Suprapubic skin (tissue), 4 donors: ENCODE results near the gene STH. TPM values are rescaled to one million over a fixed set of nuclear protein-coding genes. Genes with fewer than 3 reads are reported as not detected.

ENCODE experiments used
- DNase-seq, 2 donors: peaks; one replicate each; pipeline ENCODE4 v3.0.0-alpha.2; 2019; ENCODE audit warnings: low spot score in 2 of 2
- H3K27ac ChIP-seq: fragments of 200-600 bp; sonication (generic); one replicate; pipeline ENCODE4 v1.5.1; 2019
- H3K27me3 ChIP-seq: fragments of 200-600 bp; sonication (generic); one replicate; pipeline ENCODE4 v1.5.1; 2019
- H3K36me3 ChIP-seq: fragments of 200-600 bp; sonication (generic); one replicate; pipeline ENCODE4 v1.5.1; 2019
- H3K4me1 ChIP-seq: fragments of 200-600 bp; sonication (generic); one replicate; pipeline ENCODE4 v1.5.1; 2019
- H3K4me3 ChIP-seq: fragments of 200-600 bp; sonication (generic); one replicate; pipeline ENCODE4 v1.5.1; 2019; ENCODE audit warnings: mild to moderate bottlenecking
- H3K9me3 ChIP-seq: fragments of 200-600 bp; sonication (generic); one replicate; pipeline ENCODE4 v1.5.1; 2019
- EP300 ChIP-seq: sonication (generic); formaldehyde crosslinking; IDR thresholded peaks from one replicate; pipeline ENCODE4 v1.6.1; 2017; ENCODE audit warnings: antibody characterized with exemption
- POLR2A ChIP-seq, 2 donors: fragments of 450-650 bp; IDR thresholded peaks; one replicate each; pipeline ENCODE4 v1.6.1; 2017; ENCODE audit warnings: antibody characterized with exemption in 2 of 2, mild to moderate bottlenecking in 2 of 2, moderate library complexity in 2 of 2
- POLR2AphosphoS5 ChIP-seq, 3 donors: sonication (generic); formaldehyde crosslinking; IDR thresholded peaks; one replicate each; pipeline ENCODE4 v1.6.1; 2017; ENCODE audit warnings: antibody characterized with exemption in 3 of 3
- WGBS: methylation state at CpG from one replicate; pipeline ENCODE4 v1.1.5; 2018; 5-methylcytosine and 5-hydroxymethylcytosine counted together
- total RNA-seq, 4 donors: library from RNA; depleted of rRNA; stranded (reverse); fragments of >200 nt; gene quantifications; one replicate each; pipeline ENCODE4 v1.1.0, GENCODE V29; 2016
- TF ChIP-seq, protein P1 (sequence below), 2 donors: fragments of 200-600 bp in 1 of 2; fragments of 450-650 bp in 1 of 2; sonication (generic) in 1 of 2; IDR thresholded peaks; one replicate each; pipeline ENCODE4 v1.5.1; 2016 to 2019; ENCODE audit warnings: antibody characterized with exemption in 2 of 2, mild to moderate bottlenecking in 1 of 2, moderate library complexity in 1 of 2

STH gene
- total RNA-seq, 4 donors from 2014 or later, result not detected

DNA sequence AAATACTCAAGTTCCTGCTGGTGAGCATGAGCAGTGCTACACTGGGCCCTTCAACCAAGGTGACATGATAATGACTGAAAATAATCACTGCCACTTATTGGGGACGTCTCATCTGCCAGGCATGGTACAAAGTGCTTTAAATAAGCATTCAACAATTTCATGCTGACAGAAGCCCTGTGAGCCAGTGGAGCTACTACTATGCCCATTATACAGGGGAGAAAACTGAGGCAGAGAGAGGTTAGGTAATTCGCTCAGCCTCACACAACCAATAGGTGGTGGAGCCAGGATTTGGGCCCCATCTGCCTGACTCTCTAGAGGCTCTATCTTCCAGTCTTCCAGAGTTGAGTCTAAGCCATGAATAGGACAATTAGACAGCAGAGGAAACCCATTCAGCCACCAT lies 30.3 kb upstream of the STH start:
- DNase-seq, result no peak

DNA sequence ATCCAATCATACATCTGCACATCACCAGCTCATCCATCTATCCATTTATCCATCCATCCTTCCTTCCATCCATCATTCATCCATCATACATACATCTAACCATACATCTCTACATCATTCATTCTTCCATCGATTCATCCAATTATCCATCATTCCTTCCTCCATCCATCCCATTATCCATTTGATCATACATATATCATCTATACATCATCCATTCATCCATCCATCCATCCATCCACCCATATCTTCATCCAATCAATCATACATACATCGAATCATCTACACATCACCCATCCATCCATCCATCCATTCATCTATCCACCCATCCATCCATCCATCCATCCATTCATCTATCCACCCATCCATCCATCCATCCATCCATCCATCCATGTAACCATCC lies 29.3 kb upstream of the STH start:
- H3K36me3 ChIP-seq, result no peaks in the 10 kb centered on the region
- DNase-seq, result no peak
- no peaks in the 10 kb centered on the region for H3K9me3 ChIP-seq
- TF ChIP-seq POLR2A (IDR thresholded peaks at IDR 0.05), result no peak
- no peak for TF ChIP-seq EP300
- TF ChIP-seq, protein P1, sequence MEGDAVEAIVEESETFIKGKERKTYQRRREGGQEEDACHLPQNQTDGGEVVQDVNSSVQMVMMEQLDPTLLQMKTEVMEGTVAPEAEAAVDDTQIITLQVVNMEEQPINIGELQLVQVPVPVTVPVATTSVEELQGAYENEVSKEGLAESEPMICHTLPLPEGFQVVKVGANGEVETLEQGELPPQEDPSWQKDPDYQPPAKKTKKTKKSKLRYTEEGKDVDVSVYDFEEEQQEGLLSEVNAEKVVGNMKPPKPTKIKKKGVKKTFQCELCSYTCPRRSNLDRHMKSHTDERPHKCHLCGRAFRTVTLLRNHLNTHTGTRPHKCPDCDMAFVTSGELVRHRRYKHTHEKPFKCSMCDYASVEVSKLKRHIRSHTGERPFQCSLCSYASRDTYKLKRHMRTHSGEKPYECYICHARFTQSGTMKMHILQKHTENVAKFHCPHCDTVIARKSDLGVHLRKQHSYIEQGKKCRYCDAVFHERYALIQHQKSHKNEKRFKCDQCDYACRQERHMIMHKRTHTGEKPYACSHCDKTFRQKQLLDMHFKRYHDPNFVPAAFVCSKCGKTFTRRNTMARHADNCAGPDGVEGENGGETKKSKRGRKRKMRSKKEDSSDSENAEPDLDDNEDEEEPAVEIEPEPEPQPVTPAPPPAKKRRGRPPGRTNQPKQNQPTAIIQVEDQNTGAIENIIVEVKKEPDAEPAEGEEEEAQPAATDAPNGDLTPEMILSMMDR (IDR thresholded peaks at IDR 0.05), result no peak
- TF ChIP-seq POLR2AphosphoS5 (IDR thresholded peaks at IDR 0.05), result no peak
- H3K27ac ChIP-seq, result no peak overlapping the region
- 93% methylated on average over 2 of the region's 2 CpGs for WGBS
- no peaks in the 10 kb centered on the region for H3K27me3 ChIP-seq
- no peak overlapping the region for H3K4me3 ChIP-seq
- peaks cover 34% of the 10 kb centered on the region for H3K4me1 ChIP-seq

More for the DNA sequence above, 30.3 kb upstream of the STH start:
- Histone ChIP-seq H3K4me1 (peaks cover 27% of the 10 kb centered on the region), H3K9me3 (no peaks in the 10 kb centered on the region), H3K27me3 (no peaks in the 10 kb centered on the region), H3K27ac (no peak overlapping the region), H3K36me3 (no peaks in the 10 kb centered on the region), H3K4me3 (no peak overlapping the region)
- TF ChIP-seq POLR2AphosphoS5 (IDR thresholded peaks at IDR 0.05) (no peak), EP300 (no peak), POLR2A (IDR thresholded peaks at IDR 0.05) (no peak)
- TF ChIP-seq, protein P1 (IDR thresholded peaks at IDR 0.05), result no peak
- 91% methylated on average over 2 of the region's 2 CpGs for WGBS

DNA sequence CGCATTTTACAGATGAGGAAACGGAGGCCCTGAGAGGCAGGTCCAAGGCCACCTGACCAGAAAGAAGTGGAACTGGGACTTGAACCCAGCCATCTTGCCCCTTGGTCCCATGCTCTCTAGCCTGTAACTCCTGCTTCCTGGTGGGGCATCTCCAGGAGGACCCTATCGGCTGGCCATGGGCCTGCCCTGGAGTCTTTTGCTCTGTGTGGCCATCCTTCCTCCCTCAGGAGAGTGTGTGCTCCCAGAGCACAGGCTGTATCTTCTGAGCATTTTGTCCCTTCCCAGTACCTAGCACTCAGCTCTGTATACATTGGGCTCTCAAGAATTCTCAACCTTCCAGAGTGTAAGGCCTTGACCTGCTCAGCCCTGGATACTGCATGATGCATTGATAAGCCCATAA lies 28.4 kb upstream of the STH start:
- WGBS, result 100% methylated on average over 2 of the region's 3 CpGs
- Histone ChIP-seq H3K4me1 (peaks cover 34% of the 10 kb centered on the region), H3K4me3 (no peak overlapping the region), H3K27me3 (no peaks in the 10 kb centered on the region), H3K27ac (no peak overlapping the region), H3K9me3 (no peaks in the 10 kb centered on the region), H3K36me3 (no peaks in the 10 kb centered on the region)
- TF ChIP-seq POLR2AphosphoS5 (IDR thresholded peaks at IDR 0.05) (no peak), EP300 (no peak), POLR2A (IDR thresholded peaks at IDR 0.05) (no peak)
- TF ChIP-seq, protein P1 (IDR thresholded peaks at IDR 0.05), result no peak
- no peak for DNase-seq

DNA sequence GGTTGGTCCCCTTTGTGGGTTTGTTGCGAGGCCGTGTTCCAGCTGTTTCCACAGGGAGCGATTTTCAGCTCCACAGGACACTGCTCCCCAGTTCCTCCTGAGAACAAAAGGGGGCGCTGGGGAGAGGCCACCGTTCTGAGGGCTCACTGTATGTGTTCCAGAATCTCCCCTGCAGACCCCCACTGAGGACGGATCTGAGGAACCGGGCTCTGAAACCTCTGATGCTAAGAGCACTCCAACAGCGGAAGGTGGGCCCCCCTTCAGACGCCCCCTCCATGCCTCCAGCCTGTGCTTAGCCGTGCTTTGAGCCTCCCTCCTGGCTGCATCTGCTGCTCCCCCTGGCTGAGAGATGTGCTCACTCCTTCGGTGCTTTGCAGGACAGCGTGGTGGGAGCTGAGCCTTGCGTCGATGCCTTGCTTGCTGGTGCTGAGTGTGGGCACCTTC lies 27.3 kb upstream of the STH start:
- H3K4me3 ChIP-seq, result no peak overlapping the region
- no peaks in the 10 kb centered on the region for H3K9me3 ChIP-seq
- H3K36me3 ChIP-seq, result no peaks in the 10 kb centered on the region
- H3K27me3 ChIP-seq, result no peaks in the 10 kb centered on the region
- DNase-seq, result no peak
- peaks cover 30% of the 10 kb centered on the region for H3K4me1 ChIP-seq
- 58% methylated on average over 8 of the region's 14 CpGs for WGBS
- TF ChIP-seq, protein P1 (IDR thresholded peaks at IDR 0.05), result no peak
- TF ChIP-seq EP300 (no peak), POLR2A (IDR thresholded peaks at IDR 0.05) (no peak), POLR2AphosphoS5 (IDR thresholded peaks at IDR 0.05) (no peak)
- H3K27ac ChIP-seq, result peak overlapping the region; percentile 86

DNA sequence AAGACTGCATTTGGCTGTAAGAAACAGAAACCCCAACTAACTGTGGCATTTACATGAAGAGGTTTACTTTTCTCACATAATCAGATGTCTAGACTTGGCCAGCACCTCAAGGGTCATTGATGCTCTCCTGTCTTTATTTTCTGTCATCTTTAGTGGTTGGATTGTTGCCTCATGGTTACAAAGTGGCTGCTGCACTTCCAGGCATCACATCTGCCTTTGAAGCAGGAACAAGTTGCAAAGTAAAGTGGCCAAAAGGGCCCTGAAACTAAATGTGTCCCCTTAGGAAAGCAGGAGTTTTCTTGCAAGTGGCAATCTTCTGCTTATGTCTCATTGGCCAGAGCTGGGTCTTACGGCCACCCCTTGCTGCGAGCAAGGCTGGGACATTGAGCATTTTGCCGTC lies 26.5 kb upstream of the STH start:
- no peaks in the 10 kb centered on the region for H3K36me3 ChIP-seq
- no peak for DNase-seq
- H3K4me1 ChIP-seq, result peaks cover 24% of the 10 kb centered on the region
- 87% methylated on average over 3 of the region's 3 CpGs for WGBS
- no peak overlapping the region for H3K4me3 ChIP-seq
- H3K9me3 ChIP-seq, result no peaks in the 10 kb centered on the region
- H3K27me3 ChIP-seq, result no peaks in the 10 kb centered on the region
- TF ChIP-seq POLR2A (IDR thresholded peaks at IDR 0.05), result no peak
- TF ChIP-seq, protein P1 (IDR thresholded peaks at IDR 0.05), result no peak
- TF ChIP-seq POLR2AphosphoS5 (IDR thresholded peaks at IDR 0.05), result no peak
- TF ChIP-seq EP300, result no peak
- peak overlapping the region; percentile 86 for H3K27ac ChIP-seq
